GM10266 (cell line): ENCODE measurements around the gene CLINT1.

Experiments
- DNase-seq: peaks from one replicate; pipeline ENCODE4 v3.0.0; 2012; ENCODE audit errors: extremely low spot score
- CTCF ChIP-seq: IDR thresholded peaks from 2 replicates; pipeline ENCODE4 v1.5.1; 2012; ENCODE audit warnings: mild to moderate bottlenecking, low read depth; ENCODE audit not compliant: control insufficient read depth, insufficient read depth; ENCODE audit errors: missing control alignments

Gene CLINT1

DNA sequence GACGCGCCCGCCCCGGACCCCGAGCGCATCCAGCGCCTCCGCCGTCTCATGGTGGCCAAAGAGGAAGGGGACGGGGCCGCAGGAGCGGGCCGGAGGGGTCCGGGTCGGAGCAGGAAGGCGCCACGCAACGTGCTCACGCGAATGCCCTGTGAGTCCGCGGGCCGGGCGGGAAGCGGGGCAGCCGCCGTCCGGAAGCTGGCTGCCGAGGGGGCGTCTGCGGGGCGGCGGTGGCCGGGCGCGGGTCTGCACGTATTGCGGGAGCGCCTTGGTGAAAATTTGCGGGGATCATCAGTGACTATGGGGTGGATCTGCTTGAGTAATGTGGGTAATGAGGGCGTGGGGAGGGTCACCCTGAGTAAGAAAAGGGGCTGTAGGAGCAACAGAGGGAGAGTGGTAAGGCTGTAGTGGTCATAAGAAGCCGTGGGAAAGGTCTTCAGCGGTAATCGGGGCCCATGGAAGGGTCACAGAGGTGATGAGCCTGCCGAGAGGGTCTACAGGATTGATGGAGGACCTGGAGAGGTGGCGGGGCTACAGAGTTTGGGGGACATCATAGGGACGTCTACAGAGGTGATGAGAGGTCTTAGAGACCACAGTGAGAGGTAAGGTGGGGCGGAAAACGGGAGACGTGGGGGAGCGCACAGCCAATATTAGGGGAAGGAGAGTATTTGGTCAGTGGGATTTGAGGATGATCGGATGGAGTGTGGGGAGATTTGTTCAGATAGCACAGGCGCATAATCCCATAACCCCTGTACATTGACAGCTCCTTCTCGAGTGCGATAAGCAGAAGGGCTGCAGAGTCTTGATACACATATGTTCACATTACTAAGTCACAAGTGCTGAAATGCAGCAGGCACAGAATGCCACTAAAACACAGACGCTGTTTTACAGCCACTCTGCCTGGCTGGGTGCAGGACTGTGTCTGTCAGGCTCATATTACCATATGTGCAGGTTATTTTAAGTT, 114.6 kb downstream of the CLINT1 start:
- DNase-seq = peak; percentile 57
- TF ChIP-seq CTCF = no peak

GRCh38 chr5:157743163-157744050, 115.5 kb downstream of the CLINT1 start, which contains the start of gene LSM11:
LSM11 (plus strand) TSS chr5:157743712; CDS start chr5:157743751, 39 bp downstream.
- peak; percentile 100 for TF ChIP-seq CTCF
- peak; percentile 96 for DNase-seq

GRCh38 chr5:157741131-157741530, 117.8 kb downstream of the CLINT1 start:
- no peak for TF ChIP-seq CTCF
- no peak for DNase-seq

GRCh38 chr5:157740229-157740610, 118.7 kb downstream of the CLINT1 start:
- TF ChIP-seq CTCF = peak; percentile 64
- peak; percentile 56 for DNase-seq

- DNase-seq = no peak
- TF ChIP-seq CTCF = no peak
Measured at GRCh38 chr5:157739388-157740228, 119.3 kb downstream of the CLINT1 start.

DNA sequence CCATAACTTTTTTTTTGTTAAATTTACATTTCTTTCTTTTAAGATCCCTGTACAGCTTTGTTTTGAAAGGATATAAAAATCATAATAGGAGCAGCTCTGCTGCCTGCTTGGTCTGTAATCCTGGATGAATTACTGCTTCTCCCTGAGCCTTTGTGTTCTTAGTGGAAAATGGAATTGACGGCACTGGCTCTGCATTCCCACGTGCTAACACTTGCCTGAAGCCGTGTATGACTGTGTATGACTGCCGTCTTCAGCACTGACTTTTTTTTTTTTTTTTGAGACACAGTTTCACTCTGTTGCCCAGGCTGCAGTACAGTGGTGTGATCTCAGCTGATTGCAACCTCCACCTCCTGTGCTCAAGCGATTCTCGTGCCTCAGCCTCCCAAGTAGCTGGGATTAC, 123.0 kb downstream of the CLINT1 start:
- no peak for DNase-seq
- TF ChIP-seq CTCF = no peak
